Left ventricle myocardium inferior (tissue), 1 donor: ENCODE measurements around the gene PKDREJ. TPM values are rescaled to one million over a fixed set of nuclear protein-coding genes. Genes with fewer than 3 reads are reported as not detected.

ENCODE experiments used
- DNase-seq: peaks from one replicate; pipeline ENCODE4 v3.0.0-alpha.2; 2020
- H3K27ac ChIP-seq: fragments of 200-600 bp; replicated peaks from 2 replicates; pipeline ENCODE4 v1.8.0; 2021
- H3K27me3 ChIP-seq: fragments of 200-600 bp; 2 replicates; pipeline ENCODE4 v1.8.0; 2021; ENCODE audit warnings: low read depth
- H3K36me3 ChIP-seq: fragments of 200-600 bp; 2 replicates; pipeline ENCODE4 v1.8.0; 2021
- H3K4me1 ChIP-seq: fragments of 200-600 bp; 2 replicates; pipeline ENCODE4 v1.8.0; 2021
- H3K4me3 ChIP-seq: fragments of 200-600 bp; 2 replicates; pipeline ENCODE4 v1.8.0; 2021; ENCODE audit warnings: mild to moderate bottlenecking, moderate library complexity
- H3K9me3 ChIP-seq: fragments of 200-600 bp; replicated peaks from 2 replicates; pipeline ENCODE4 v1.8.0; 2021
- CTCF ChIP-seq: fragments of 200-600 bp; IDR thresholded peaks from 2 replicates; pipeline ENCODE4 v1.8.0; 2021; ENCODE audit warnings: antibody characterized with exemption, mild to moderate bottlenecking, borderline replicate concordance
- intact Hi-C: fragments of 100-400 bp; cut with micrococcal nuclease; formaldehyde crosslinking; loops from one replicate; pipeline ENCODE4 v1.11.0; 2022
- total RNA-seq: library from RNA; stranded (reverse); fragmentation: NEBNext Ultra II Directional; extraction: Animal tissue kit (Norgen Biotek cat#: 25700); gene quantifications from one replicate; pipeline ENCODE4 v1.2.1, GENCODE V29; 2021
- donor health status: DM: no; HTN: yes; CAD: no; lungs with severe emphysema.

PKDREJ gene
- total RNA-seq, 1 donor from 2014 or later = 0.08 TPM

GRCh38 chr22:46295277-46295971, 32.3 kb upstream of the PKDREJ start:
- Histone ChIP-seq H3K4me1 (peaks cover 35% of the 10 kb centered on the region), H3K27me3 (no peaks in the 10 kb centered on the region), H3K4me3 (peak overlapping the region; percentile 71), H3K9me3 (peaks cover 8% of the 10 kb centered on the region), H3K36me3 (peaks cover 33% of the 10 kb centered on the region), H3K27ac (peak overlapping the region; percentile 93)
- intact Hi-C loops = no loop called here
- DNase-seq = no peak
- TF ChIP-seq CTCF = no peak

DNA sequence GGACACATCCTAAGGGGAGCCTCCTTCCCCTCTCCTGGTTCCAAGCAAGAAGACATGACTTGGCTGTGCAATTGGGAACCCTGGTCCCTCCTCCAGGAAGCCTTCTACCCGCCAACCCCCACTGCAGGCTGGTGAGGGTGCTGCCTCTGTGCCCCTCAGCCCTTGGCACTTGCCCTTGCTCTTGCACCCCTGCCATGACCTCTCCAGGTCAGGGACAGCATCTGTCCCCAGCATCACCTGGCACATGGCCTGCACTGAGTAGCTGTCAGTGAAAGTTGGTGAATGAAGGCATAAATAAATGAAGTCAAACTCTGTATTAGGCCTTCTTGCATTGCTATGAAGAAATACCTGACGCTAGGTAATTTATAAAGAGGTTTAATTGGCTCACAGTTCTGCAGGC, 31.6 kb upstream of the PKDREJ start:
- intact Hi-C loops = no loop called here
- peaks cover 41% of the 10 kb centered on the region for H3K4me1 ChIP-seq
- no peak overlapping the region for H3K27ac ChIP-seq
- DNase-seq = no peak
- peaks cover 8% of the 10 kb centered on the region for H3K9me3 ChIP-seq
- peaks cover 34% of the 10 kb centered on the region for H3K36me3 ChIP-seq
- H3K4me3 ChIP-seq = no peak overlapping the region
- TF ChIP-seq CTCF = no peak
- no peaks in the 10 kb centered on the region for H3K27me3 ChIP-seq

- peaks cover 40% of the 10 kb centered on the region for H3K36me3 ChIP-seq
- peaks cover 8% of the 10 kb centered on the region for H3K9me3 ChIP-seq
- no peak overlapping the region for H3K4me3 ChIP-seq
- peaks cover 52% of the 10 kb centered on the region for H3K4me1 ChIP-seq
- H3K27me3 ChIP-seq = no peaks in the 10 kb centered on the region
- peak overlapping the region; percentile 27 for H3K27ac ChIP-seq
- DNase-seq = peak; percentile 61
- no peak for TF ChIP-seq CTCF
- intact Hi-C loops = no loop called here
These were observed 30.6 kb upstream of the PKDREJ start for GRCh38 chr22:46293577-46294260.

GRCh38 chr22:46292732-46293131, 29.6 kb upstream of the PKDREJ start:
- TF ChIP-seq CTCF = no peak
- no peak for DNase-seq
- intact Hi-C loops = no loop called here
- no peaks in the 10 kb centered on the region for H3K27me3 ChIP-seq
- peaks cover 40% of the 10 kb centered on the region for H3K36me3 ChIP-seq
- peaks cover 8% of the 10 kb centered on the region for H3K9me3 ChIP-seq
- H3K4me3 ChIP-seq = no peak overlapping the region
- H3K27ac ChIP-seq = peak overlapping the region; percentile 27
- peaks cover 61% of the 10 kb centered on the region for H3K4me1 ChIP-seq

- intact Hi-C loops = no loop called here
- H3K4me1 ChIP-seq = peaks cover 63% of the 10 kb centered on the region
- TF ChIP-seq CTCF = no peak
- no peak overlapping the region for H3K4me3 ChIP-seq
- no peak for DNase-seq
- H3K9me3 ChIP-seq = peaks cover 8% of the 10 kb centered on the region
- no peaks in the 10 kb centered on the region for H3K27me3 ChIP-seq
- peak overlapping the region; percentile 86 for H3K27ac ChIP-seq
- peaks cover 41% of the 10 kb centered on the region for H3K36me3 ChIP-seq
These were observed 29.0 kb upstream of the PKDREJ start for GRCh38 chr22:46292173-46292572.
